GM19099 (cell line): ENCODE data around the gene SEC61A2.

Source experiments
- POLR2A ChIP-seq: IDR thresholded peaks from 3 replicates; pipeline ENCODE4 v1.6.1; 2011; ENCODE audit warnings: low read depth; ENCODE audit not compliant: insufficient read length; ENCODE audit errors: extremely low read depth

Gene SEC61A2

GRCh38 chr10:12186323-12186722 is 56.8 kb downstream of the SEC61A2 start:
- no peak for TF ChIP-seq POLR2A

DNA sequence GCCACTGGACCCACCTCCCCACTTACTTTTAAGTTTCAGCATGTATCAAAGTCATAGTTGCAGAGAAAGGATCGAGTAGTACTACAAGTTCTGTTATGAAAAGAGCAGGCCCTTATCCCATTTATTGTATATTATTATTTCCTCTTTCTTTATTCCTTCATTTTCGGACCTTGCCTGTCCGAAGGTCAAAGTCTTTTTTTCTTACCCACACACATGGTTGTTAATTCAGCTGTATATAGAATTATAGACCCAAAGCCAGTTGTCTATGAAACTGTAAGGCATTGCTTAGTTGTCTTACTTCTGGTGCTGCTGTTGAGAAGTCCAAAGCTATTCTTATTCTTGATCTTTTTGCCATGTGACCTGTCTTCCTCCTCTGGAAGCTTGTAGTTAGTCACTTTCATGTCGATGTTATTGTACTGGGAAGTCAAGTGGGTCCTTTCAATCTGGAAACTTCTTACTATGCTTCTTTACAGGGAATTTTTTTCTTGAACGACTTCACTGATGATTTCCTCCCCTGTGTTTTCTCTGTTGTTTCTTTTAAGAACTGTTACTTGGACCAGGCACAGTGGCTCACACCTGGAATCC is 57.9 kb downstream of the SEC61A2 start:
- TF ChIP-seq POLR2A, result no peak

DNA sequence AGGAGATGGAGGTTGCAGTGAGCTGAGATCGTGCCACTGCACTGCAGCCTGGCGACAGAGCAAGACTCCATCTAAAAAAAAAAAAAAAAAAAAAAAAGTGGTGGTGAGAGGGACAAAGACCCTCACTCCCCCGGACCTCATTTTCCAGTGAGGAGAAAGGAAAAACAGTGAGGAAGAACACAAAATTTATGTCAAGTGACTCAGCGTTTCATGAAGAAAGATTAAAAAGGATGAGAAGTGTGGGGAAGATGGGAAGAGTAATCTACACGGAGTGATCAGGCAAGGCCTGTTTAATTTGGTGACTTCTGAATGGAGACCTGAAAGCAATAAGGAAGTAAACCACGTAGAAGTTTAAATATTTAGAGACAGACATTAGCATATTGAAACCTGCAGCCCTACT is 59.2 kb downstream of the SEC61A2 start:
- TF ChIP-seq POLR2A, result no peak

GRCh38 chr10:12189426-12189825 is 59.9 kb downstream of the SEC61A2 start:
- TF ChIP-seq POLR2A, result no peak

- no peak for TF ChIP-seq POLR2A
Measured at GRCh38 chr10:12191715-12192114, 62.2 kb downstream of the SEC61A2 start.

DNA sequence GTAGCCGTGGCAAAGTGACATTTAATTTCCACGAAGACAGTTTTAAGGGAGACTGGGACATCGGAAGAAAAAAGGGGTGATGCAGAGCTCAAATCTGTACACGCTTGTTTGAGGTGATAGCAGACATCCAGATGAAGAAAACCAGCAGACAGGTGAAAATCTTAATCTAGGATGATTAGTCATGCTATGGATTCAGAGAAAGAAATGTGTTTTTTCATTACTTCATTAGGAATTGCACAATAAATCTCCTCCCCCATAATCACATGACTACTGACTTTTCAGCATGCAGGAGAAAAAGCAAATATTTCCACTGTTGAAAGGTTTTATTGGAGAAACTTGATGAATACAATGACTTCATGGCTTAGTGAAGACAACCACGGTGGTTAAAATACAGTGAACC is 63.7 kb downstream of the SEC61A2 start:
- no peak for TF ChIP-seq POLR2A

DNA sequence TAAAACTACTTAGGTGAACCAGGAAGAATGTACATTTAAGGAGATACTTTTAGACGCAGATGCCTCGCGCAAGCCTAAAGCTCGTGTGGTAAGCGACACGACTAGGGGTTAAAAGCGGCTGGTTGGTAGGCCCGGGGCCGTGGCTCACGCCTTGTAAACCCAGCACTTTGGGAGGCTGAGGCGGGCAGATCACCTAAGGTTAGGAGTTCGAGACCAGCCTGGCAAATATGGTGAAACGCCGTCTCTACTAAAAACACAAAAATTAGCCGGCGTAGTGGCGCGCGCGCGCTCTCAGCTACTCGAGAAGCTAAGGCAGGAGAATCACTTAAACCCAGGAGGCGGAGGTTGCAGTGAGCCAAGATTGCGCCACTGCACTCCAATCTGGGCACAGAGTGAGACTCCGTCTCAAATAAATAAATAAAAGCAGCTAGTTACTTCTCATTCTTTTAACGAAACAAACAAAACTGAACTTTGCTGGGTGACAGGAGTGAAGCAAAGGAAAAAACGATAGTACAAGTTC is 65.3 kb downstream of the SEC61A2 start:
- TF ChIP-seq POLR2A, result no peak

DNA sequence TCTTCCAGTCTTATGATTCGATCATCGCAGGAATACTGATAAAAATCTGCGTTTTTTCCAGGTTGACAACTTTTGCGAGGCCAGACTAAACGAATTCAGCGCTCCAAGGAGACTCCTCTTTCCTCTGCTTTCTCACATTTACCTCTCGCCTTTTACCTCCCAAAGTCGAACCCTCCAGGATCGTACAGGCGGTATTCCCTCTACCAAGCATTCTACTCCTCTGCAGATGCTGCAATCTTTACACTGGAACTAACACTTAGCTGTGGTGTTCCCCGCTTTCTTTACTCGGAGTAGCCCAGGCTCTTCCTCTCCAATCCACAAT is 65.8 kb downstream of the SEC61A2 start:
- no peak for TF ChIP-seq POLR2A

- TF ChIP-seq POLR2A, result peak; percentile 66
Measured at GRCh38 chr10:12195603-12196506, 66.4 kb downstream of the SEC61A2 start, which contains the start of the genes CDC123 and NUDT5. CDC123 (plus strand) TSS chr10:12196188; CDS start chr10:12196246, 58 bp downstream. NUDT5 (minus strand) TSS chr10:12195891; CDS start chr10:12186291, 9,600 bp downstream.

DNA sequence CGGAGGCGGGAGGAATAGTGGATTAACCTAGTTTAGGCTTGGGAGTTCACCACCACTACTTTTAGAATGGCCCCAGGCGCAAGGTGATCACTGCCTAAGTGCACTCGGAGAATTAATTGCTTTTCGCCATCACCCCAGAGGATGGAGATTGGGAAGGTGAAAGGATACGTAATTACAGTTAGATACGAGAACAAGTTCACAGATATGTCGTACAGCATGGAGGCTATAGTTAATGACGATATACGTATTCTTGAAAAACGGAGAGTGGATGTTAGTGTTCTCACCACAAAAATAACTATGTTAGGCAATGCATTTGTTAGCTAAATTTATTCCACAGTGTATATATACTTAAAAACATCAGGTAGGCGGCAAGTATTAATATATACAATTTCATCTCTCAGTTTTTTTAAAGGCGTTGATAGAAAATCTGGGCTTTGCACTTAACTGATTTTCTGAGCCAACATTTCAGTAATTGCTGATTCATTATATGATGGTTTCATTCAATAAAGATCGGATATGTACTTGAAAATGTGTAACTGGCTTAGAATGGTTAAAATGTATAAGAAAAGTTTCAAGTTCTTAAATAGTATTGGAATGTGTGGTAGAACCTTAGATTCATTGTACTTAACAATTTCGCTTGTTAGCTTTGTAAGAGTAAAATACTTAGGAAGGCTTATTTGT is 67.2 kb downstream of the SEC61A2 start:
- TF ChIP-seq POLR2A, result no peak

DNA sequence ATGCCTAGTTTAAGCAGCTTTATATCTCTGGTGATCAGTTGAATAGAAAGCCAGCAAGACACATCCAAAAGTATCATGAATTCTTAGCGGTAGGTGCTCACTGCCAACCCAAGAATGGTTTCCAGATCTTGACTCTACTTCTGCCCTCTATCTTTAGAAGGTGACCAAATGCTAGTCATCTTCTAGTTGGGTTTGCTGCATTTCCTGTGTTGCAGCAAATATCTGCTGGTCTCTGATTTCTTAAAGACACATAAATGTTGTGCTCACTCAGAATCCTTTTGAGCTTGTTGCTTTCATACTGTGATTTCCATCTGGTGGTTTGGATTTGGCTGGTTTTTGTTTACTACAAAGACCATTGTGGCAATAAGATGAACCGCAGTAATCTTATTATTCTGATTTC is 68.7 kb downstream of the SEC61A2 start:
- no peak for TF ChIP-seq POLR2A

DNA sequence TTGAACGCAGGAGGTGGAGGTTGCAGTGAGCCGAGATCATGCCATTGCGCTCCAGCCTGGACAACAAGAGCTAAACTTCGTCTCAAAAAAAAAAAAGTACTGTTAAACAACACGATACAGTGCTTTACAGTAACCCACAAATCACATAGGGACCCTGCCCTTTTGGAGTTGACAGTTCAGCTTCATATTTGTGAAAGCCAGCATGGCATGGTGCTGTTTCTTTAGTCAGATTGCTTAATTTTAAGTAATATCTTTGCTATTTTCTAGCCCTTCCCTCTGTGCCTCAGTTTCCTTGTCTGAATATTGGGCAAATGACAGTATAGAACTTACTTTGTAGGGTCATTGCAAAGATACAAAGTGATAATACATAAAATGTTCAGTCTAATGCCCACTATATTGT is 71.4 kb downstream of the SEC61A2 start:
- TF ChIP-seq POLR2A, result no peak

- no peak for TF ChIP-seq POLR2A
Measured at GRCh38 chr10:12201543-12201942, 72.1 kb downstream of the SEC61A2 start.

- no peak for TF ChIP-seq POLR2A
Measured at GRCh38 chr10:12202226-12202625, 72.7 kb downstream of the SEC61A2 start.

DNA sequence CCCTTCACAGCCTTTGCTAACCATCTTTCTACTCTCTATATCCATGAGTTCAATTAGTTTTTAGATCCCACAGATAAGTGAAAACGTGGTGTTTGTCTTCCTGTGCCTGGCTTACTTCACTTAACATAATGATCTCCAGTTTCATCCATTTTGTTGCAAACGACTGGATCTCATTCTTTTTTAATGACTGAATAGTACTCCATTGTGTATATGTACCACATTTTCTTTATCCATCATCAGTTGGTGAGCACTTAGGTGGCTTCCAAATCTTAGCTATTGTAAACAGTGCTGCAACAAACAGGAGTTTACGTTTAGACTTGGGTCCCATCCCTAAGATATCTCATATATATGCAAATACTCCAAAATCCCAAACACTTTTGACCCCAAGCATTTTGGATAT is 75.6 kb downstream of the SEC61A2 start:
- no peak for TF ChIP-seq POLR2A
